Head of caudate nucleus (tissue), 42 donors: ENCODE results near the gene PTOV1.

Experiments
- DNase-seq, 42 donors: peaks; one replicate each; pipeline versions ENCODE4 v3.0.0 to v3.0.0-alpha.2; 2020 to 2021; ENCODE audit warnings: mixed read lengths in 7 of 42
- intact Hi-C: fragments of 100-400 bp; cut with DNase I; formaldehyde crosslinking; loops from one replicate; pipeline ENCODE4 v1.15.0; 2022

Gene PTOV1

DNA sequence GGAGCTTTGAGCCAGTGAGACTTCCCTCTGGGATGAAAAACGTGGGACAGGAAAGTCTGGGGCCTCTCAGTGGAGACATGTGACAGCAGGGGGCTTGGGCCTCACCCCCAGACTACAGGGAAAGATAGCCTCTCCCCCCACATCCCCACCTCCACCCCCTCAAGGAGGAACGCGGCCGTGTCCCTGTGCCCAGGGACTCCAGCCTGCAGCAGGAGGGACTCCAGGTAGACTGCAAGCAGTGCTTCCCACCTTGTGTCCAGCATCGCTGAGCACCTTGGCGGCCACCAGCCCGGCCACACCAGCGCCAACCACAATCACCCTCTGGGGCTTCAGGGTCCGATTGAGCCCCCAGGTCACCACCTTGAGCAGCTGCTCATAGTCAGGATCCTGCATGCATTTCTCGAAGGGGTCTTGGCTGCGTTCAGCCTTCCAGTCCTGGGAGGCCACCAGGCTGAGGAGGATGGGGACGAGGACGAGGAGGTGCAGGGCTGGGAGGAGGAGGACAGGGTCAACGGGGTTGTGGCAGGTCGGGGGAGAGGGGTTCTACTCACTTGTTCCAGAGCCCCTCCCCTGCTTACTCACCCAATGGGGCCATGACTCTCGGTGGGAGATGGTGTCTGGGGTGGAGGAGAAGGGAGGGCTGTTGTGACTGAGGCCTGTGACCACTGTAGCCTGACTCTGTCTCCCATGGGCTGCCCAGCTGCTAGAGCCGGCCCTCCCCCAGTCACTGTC, 44.8 kb downstream of the PTOV1 start:
- DNase-seq: no peak
- intact Hi-C loops: no loop called here

- intact Hi-C loops: no loop called here
- peak in 15 of 42 donors; percentile 16 to 59 (median 42) for DNase-seq
Measured at GRCh38 chr19:49896863-49897621, 46.1 kb downstream of the PTOV1 start, which contains the start of gene IL4I1. Gene IL4I1, minus strand, starts transcription at chr19:49896887. Its CDS starts 727 bp downstream, at chr19:49896160.

GRCh38 chr19:49904136-49904535, 53.2 kb downstream of the PTOV1 start:
- DNase-seq: no peak
- intact Hi-C loops: no loop called here

DNA sequence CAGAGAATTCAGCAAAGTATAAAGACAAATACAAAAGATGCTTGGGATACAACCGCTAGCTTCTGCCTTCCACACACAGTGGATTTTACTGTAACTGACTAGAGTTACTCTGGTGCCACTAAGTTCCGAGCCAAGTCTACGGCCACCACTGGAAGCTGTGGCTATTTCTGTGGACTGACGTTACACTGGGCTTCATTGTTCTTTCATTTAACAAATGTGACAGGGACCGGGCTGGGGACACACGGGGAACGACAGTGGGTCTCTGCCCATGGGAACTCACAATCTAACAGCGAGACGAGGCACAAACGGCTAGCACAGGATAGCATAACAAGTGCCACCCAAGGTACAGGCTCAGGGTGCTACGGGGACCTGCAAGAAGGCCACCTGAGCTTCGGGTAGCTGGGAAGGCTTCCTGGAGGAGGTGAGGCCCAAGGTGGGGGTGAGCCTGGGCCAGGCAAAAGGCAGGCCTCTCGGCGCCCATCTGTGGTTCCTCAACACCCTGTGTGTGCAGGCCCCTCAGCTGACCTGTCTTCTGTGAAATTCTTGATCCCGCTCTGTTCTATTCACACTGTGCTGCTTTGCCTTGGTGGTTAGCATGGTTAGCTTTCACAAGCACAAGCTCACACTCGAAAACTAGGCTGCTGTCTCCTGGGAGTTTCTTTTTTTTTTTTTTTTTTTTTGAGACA, 56.1 kb downstream of the PTOV1 start:
- intact Hi-C loops: no loop called here

DNA sequence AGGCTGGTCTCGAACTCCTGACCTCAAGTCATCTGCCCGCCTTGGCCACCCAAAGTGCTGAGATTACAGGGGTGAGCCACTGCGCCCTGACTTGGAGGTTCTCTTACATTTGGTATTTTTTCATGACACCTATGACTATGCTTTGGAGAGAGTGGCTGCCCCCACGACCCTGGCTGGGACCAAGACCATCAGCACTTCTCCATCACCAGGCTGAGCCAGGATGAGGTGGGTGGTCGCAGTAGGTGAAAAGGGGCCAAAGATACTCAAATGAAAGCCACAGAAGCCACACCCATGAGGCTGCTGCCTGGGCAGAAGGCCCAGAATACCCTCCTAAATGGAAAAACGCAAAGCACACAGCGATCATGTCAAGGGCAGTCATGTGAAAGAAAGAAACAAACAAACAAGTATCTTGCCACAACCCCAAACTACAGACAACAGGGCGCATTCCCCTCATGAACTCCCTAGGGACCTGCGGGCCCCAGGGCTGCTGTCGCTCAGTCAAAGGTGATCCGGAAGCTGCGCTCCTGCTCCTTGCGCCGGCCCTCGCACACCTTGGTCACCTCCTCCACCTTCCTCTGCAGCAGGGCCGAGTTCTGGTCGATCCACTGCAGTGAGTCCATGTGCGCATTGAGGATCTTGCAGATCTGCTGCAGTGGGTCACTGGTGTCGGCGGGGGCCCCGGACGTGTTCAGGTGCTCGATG, 56.9 kb downstream of the PTOV1 start:
- intact Hi-C loops: no loop called here
- DNase-seq: no peak

More for the DNA sequence above, 56.1 kb downstream of the PTOV1 start:
- peak in 23 of 42 donors; percentile 26 to 79 (median 42) for DNase-seq

DNA sequence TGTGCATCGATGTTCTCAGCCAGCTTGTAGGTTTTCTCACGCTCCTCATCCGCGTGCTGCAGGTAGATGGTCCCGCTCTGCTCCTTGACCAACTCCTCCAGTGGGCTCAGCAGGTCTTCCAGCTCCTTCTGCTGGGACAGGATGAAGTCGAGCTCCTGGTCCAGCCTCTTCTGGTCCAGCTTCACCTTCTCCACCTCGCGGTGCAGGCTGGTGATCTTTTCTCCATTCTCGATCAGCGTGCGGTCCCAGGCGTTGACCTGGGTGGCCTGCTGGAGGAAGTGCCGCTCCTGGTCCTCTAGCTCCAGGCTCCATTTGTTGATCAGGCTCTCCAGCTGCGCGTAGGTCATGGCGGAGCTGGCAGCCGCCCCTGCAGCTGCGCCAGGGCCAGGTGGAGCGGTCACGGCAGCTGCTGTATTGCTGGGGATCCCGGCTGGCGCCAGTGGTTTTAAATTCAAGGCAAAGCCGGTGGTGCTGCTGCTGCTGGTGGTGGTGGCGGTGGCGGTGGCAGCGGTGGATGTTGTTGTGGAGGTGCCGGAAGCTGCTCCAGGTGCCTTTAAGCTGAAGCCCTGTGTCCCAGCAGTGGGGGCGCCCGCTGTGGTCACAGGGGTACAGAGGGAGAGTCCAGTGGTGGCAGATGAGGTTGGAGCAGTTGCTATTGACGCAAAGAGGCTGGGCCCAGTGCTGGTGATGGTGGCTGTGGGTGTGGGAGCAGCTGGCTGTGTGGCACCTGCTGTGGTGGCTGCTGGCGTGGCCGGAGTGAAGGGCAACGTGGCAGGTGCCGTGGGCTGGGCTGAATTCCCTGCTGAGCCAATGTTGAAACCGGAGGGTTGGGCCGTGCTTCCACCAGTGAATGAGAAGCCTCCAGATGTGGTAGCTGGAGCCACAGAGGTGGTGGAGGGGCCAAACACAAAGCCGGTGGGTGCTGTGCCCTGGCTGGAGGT, 57.8 kb downstream of the PTOV1 start:
- intact Hi-C loops: no loop called here

DNA sequence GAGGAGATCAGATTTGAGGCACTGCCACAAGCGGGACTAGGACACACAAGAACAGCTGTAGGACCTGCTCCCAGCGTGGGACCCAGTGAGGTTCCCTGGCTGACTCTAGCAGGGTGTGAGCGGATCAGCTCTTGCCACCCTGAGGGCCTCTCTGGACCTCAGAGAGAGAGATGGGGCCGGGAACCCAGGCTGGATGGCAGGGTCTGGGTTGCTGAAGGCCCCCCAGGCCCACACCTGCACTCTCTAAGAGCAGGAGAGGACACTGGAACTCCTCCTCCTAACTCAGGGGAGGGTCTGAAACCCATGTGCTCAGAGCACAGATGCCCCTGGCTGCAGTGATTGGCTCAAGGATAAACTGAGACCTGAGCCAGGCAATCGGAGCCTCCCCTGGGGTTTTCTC, 59.2 kb downstream of the PTOV1 start:
- intact Hi-C loops: no loop called here
- no peak for DNase-seq

More for the DNA sequence above, 57.8 kb downstream of the PTOV1 start:
- no peak for DNase-seq
